T-helper 2 cell treated with Interferon-gamma antibody and Interleukin-4, amounts not matched to agents 5 μg/mL and 100 μg/mL, for 36 hours (primary cell): ENCODE data around the gene PDE8A.

Experiments used
- DNase-seq: peaks from one replicate; pipeline ENCODE4 v3.0.0; 2021; ENCODE audit warnings: low spot score
- H3K27ac Mint-ChIP-seq: one replicate; pipeline ENCODE4 v1.8.0; 2021; ENCODE audit warnings: mild to moderate bottlenecking, mixed read lengths
- H3K27me3 Mint-ChIP-seq: one replicate; pipeline ENCODE4 v1.8.0; 2021; ENCODE audit warnings: low read depth, mixed read lengths
- H3K36me3 Mint-ChIP-seq: one replicate; pipeline ENCODE4 v1.8.0; 2021; ENCODE audit warnings: low read depth, mixed read lengths
- H3K4me1 Mint-ChIP-seq: one replicate; pipeline ENCODE4 v1.8.0; 2021; ENCODE audit warnings: low read depth, mixed read lengths
- H3K4me3 Mint-ChIP-seq: one replicate; pipeline ENCODE4 v1.8.0; 2022; ENCODE audit warnings: mild to moderate bottlenecking, moderate library complexity, mixed read lengths
- H3K9me3 Mint-ChIP-seq: one replicate; pipeline ENCODE4 v1.8.0; 2021; ENCODE audit warnings: mixed read lengths

PDE8A gene

DNA sequence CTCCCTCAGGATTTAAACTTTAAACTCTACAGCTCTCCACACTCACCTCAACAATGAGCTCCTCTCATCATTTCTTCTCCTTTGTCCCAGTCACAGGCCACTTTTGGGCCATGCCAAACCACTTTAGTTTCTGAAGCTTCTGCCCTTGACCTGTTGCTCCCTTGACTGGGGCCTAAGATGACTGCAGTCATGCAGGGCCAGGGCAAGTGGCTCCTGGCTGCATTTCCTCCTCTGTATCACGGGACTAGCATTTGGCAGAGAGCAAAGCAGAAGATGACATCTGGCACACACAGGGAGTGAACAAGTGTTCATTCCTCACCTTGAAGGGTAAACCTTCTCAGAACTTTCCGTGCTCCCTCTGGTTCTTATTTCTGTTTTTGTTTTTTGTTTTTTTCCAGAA lies 136.9 kb downstream of the PDE8A start:
- H3K4me3 Mint-ChIP-seq = no peak overlapping the region
- H3K27ac Mint-ChIP-seq = no peak overlapping the region
- DNase-seq = no peak
- peaks cover 2% of the 10 kb centered on the region for H3K4me1 Mint-ChIP-seq
- peaks cover 20% of the 10 kb centered on the region for H3K36me3 Mint-ChIP-seq
- H3K9me3 Mint-ChIP-seq = no peaks in the 10 kb centered on the region
- H3K27me3 Mint-ChIP-seq = no peaks in the 10 kb centered on the region

DNA sequence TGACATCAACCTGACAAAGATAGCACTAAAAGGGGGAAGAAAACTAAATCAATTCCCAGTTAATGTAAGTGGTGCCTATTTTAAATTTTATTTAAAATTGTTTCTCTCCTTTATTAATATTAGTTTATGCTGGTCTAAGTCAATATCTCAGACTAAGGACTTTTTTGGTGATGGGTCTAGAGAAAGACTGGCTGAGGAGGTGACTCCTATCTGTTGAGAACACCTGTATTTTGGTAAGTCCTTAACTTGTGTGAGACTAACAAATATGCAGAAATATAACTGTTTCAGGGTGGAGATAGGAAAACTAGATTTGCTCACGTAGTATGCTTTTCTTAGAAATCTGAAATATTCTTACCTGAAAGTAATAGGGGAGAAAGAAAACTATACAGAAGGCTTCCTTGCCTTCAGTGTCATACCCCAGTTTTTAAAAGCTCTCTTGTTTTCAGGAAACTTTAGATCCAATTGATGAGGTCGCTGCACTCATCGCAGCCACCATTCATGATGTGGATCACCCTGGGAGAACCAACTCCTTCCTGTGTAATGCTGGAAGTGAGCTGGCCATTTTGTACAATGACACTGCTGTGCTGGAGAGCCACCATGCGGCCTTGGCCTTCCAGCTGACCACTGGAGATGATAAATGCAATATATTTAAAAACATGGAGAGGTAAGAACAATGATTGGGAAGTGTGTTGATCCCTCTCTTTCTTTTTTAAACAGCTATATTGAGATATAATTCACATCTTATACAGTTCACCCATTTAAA lies 138.9 kb downstream of the PDE8A start:
- Mint-ChIP-seq H3K4me1 (peaks cover 2% of the 10 kb centered on the region), H3K27me3 (no peaks in the 10 kb centered on the region), H3K9me3 (no peaks in the 10 kb centered on the region), H3K36me3 (peaks cover 18% of the 10 kb centered on the region), H3K27ac (no peak overlapping the region), H3K4me3 (no peak overlapping the region)
- no peak for DNase-seq

DNA sequence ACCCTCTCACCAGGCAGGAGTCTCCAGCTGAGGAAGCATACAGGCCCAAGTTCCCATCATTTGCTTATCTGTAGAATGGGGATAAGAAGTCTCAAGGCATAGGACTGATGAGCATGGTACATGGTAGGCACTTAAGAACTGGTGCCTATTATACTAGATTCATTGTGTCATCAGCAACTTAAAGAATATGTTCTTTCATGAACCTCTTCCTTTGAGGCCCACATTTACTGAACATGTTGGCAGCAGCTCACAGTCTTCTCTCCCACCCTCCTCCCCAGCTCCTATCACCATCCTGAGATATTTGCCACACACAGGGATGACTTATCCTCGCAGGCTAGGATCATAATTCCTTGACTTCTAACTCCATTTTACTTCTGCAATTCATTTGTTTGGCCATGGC lies 142.5 kb downstream of the PDE8A start:
- Mint-ChIP-seq H3K9me3 (no peaks in the 10 kb centered on the region), H3K4me3 (no peak overlapping the region), H3K36me3 (peaks cover 23% of the 10 kb centered on the region), H3K4me1 (no peaks in the 10 kb centered on the region), H3K27me3 (no peaks in the 10 kb centered on the region), H3K27ac (no peak overlapping the region)
- DNase-seq = no peak

DNA sequence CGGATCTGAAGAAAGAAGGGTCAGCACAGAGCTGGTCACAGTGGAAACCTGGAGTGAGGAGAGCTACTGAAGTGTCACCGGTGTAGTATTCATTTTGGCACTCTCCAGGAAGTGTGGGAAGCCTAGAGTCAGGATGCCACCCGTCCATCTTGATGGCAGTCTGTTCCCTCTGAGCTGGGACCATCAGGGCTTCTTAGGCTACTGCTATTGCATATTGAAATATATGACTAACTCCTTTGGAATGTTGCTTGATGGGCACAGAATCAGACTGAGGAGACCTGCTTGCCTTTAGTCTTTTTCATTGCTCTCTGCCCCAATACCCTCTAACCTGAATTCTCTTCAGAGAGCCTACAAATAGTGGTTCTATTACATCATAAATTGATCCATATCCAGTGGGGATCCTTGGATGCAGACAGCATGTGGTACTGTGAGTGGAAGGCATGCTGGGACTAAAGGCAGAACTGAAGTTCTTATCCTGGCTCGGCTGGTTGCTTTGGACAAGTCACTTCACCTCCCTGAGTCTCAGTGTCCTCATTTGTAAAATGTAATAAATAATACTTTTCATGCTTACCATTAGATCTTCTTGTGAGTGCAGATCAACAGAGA lies 143.5 kb downstream of the PDE8A start:
- Mint-ChIP-seq H3K27me3 (no peaks in the 10 kb centered on the region), H3K4me1 (no peaks in the 10 kb centered on the region), H3K9me3 (no peaks in the 10 kb centered on the region), H3K27ac (no peak overlapping the region), H3K36me3 (peaks cover 31% of the 10 kb centered on the region), H3K4me3 (no peak overlapping the region)
- DNase-seq = no peak

DNA sequence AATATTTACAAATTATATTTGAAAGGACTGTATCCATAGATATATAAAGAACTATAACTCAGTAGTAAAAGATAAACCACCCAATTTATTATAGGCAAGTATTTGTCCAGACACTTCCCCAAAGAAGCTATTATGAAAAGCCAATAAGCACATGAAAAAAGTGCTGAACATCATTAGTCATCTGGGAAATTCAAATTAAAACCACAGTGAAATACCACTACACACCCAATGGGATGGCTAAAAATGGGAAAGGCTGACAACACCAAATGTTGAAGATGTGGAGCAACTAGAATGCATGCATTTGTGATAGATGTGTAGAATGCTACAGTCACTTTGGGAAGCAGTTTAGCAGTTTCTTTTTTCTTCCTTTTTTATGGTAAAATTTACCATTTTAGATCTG lies 147.0 kb downstream of the PDE8A start:
- no peak for DNase-seq
- Mint-ChIP-seq H3K4me3 (no peak overlapping the region), H3K27ac (no peak overlapping the region), H3K36me3 (peaks cover 39% of the 10 kb centered on the region), H3K9me3 (peaks cover 10% of the 10 kb centered on the region), H3K27me3 (no peaks in the 10 kb centered on the region), H3K4me1 (no peaks in the 10 kb centered on the region)

DNA sequence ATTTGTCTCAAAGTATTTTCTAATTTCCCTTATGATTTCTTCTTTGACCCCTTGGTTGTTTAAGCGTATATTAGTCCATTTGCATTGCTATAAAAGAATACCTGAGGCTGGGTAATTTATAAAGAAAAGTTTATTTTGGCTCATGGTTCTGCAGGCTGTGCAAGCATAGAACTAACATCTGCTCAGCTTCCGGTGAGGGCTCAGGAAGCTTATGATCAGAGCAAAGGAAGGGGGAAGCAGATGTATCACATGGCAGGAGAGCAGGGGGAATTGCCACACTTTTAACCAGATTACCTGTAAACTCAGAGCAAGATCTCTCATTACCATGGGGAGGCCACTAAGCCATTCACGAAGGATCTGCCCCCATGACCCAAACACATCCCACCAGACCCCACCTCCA lies 148.2 kb downstream of the PDE8A start:
- Mint-ChIP-seq H3K9me3 (peaks cover 10% of the 10 kb centered on the region), H3K4me1 (no peaks in the 10 kb centered on the region), H3K27ac (no peak overlapping the region), H3K4me3 (no peak overlapping the region), H3K36me3 (peaks cover 39% of the 10 kb centered on the region), H3K27me3 (no peaks in the 10 kb centered on the region)
- no peak for DNase-seq

DNA sequence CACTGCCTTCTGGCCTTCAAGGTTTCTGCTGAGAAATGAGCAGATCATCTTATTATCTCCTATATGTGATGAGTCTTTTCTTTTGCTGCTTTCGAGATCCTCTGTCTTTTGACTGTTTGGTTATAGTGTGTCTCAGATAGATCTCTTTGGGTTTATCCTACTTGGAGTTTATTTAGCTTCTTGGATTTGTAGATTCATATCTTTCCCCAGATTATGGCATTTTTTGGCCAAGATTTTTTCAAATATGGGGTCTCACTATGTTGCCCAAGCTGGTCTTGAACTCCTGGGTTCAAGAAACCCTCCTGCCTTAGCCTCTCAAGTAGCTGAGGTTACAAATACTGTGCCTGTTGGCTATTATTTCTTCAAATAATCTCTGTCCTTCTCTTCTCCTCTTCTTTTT lies 150.3 kb downstream of the PDE8A start:
- Mint-ChIP-seq H3K4me1 (no peaks in the 10 kb centered on the region), H3K27ac (no peak overlapping the region), H3K27me3 (no peaks in the 10 kb centered on the region), H3K36me3 (peaks cover 36% of the 10 kb centered on the region), H3K4me3 (no peak overlapping the region), H3K9me3 (peaks cover 10% of the 10 kb centered on the region)
- no peak for DNase-seq

DNA sequence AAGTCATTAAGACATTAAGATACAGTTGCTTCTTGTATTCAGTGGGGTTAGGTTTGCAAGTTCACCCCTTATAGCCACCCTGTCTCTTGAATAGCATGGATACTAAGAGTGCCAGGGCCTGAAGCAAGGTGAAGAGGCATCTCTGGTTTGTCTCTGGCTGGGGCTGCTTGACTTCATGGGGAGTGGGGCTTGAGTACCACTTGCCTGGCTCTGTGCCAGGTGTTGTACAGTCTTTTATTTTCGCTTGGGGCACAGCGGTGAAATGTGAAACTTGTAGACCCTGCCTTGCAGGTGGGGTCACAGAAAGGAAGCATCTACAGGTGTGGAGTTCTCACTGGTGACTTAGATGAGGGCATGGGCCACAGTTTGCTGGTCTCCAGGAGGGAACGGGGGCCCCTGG lies 152.1 kb downstream of the PDE8A start:
- Mint-ChIP-seq H3K36me3 (peaks cover 30% of the 10 kb centered on the region), H3K27me3 (no peaks in the 10 kb centered on the region), H3K4me3 (no peak overlapping the region), H3K9me3 (peaks cover 10% of the 10 kb centered on the region), H3K27ac (no peak overlapping the region), H3K4me1 (no peaks in the 10 kb centered on the region)
- no peak for DNase-seq

DNA sequence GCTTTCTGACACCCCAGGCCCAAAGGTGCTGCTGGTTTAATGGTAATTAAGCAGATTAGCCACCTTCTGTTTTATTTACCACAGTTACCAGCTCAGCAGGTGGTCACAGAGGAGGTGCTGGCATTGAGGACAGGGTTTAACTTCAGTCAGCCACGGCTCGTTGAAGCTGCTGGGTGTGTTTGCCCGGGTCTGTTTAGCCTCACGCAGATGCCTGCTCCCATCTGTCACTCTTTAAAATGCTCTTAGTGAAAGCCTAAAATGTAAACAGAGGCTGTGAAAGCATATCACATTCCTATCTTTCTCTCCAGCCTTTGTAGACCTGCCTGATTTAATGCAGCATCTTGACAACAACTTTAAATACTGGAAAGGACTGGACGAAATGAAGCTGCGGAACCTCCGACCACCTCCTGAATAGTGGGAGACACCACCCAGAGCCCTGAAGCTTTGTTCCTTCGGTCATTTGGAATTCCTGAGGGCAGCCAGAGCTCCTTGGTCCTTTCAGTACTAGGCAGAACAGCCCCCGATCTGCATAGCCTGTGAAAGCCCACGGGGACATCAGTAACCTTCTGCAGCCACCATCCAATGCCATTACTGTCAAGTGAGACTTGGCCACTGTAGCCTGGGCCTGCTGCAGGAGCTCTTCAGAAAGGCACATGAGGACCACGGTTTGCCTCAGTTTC lies 156.0 kb downstream of the PDE8A start:
- Mint-ChIP-seq H3K4me3 (no peak overlapping the region), H3K27ac (no peak overlapping the region), H3K9me3 (no peaks in the 10 kb centered on the region), H3K36me3 (peaks cover 6% of the 10 kb centered on the region), H3K27me3 (no peaks in the 10 kb centered on the region), H3K4me1 (no peaks in the 10 kb centered on the region)
- DNase-seq = no peak

DNA sequence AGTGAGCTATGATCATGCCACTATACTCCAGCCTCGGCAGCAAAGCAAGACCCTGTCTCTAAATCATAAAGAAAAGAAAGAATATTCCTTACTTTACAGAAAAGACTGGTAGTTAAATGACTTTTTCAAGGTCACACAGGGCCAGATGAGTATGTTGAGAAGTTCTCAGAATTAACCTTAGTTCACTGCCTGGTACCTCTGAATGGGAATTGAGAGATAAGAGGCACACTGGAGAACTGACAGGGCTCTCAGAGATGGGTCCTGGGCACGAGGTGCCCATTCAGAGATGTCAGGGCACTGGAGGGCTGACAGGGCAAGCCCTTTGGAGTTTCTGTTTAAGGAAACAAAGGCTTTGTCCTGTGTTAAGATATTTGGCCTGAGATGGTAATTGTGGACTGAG lies 157.7 kb downstream of the PDE8A start:
- Mint-ChIP-seq H3K4me1 (no peaks in the 10 kb centered on the region), H3K4me3 (no peak overlapping the region), H3K27me3 (no peaks in the 10 kb centered on the region), H3K27ac (no peak overlapping the region), H3K9me3 (no peaks in the 10 kb centered on the region), H3K36me3 (peaks cover 2% of the 10 kb centered on the region)
- no peak for DNase-seq

DNA sequence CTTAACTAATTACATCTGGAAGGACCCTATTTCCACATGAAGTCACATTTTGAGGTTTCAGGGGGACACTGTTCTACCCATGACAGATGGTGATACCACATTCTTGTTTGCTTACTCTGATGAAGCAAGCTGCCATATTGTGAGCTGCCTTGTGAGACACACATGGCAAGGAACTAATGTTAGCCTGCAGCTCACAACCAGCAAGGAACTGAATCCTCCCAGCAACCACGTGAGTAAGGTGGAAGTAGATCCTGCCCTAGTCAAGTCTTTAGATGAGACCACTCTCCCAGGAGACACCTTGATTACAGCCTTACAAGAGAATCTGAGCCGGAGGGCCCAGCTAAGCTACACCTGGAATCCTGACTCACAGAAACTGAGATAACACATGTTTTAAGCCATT lies 160.1 kb downstream of the PDE8A start:
- Mint-ChIP-seq H3K4me1 (no peaks in the 10 kb centered on the region), H3K36me3 (peaks cover 2% of the 10 kb centered on the region), H3K4me3 (no peak overlapping the region), H3K27ac (no peak overlapping the region), H3K27me3 (no peaks in the 10 kb centered on the region), H3K9me3 (no peaks in the 10 kb centered on the region)
- DNase-seq = no peak

DNA sequence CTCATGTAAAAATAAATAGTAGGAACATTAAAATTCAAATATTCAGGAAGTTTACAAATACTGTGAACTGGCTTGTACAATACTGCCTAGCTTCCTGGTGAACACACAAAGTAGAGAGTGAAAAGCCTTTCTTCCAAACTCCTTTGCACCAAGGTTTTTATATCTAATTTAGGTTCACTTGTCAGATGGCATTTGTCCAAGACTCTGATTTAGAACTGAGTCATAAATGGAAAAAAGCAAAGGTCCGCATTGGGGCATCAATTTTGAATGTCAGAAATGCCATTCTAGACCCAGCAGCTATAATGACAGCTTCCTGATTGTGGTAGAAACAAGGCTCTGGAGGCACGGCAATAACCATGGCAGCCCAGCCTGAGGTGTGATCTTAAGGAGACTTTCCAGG lies 160.7 kb downstream of the PDE8A start:
- no peak for DNase-seq
- Mint-ChIP-seq H3K27me3 (no peaks in the 10 kb centered on the region), H3K4me1 (no peaks in the 10 kb centered on the region), H3K36me3 (no peaks in the 10 kb centered on the region), H3K27ac (no peak overlapping the region), H3K4me3 (no peak overlapping the region), H3K9me3 (no peaks in the 10 kb centered on the region)

DNA sequence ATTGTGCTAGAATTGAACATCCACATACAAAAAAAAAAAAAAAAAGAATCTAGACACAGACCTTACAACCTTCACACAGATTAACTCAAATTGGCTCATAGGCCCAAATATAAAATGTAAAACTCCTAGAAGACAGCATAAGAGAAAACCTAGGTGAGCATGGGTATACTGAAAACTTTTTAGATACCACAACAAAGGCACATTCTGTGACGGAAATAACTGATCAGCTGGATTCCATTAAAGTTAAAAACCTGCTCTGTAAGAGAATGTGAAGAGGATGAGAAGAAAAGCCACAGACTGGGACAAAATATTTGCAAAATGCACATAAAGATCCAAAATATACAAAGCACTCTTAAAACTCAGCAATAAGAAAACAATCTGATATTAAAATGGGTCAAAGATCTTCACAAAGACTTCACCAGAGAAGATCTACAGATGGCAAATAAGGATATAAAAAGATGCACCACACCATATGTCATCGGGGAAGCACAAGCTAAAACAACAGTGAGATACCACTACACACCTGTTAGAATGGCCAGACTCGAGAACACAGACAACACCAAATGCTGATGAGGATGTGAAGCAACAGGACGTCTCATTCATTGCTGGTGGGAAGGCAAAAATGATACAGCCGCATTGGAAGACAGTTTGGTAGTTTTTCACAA lies 167.9 kb downstream of the PDE8A start:
- H3K27me3 Mint-ChIP-seq = peaks cover 4% of the 10 kb centered on the region
- H3K4me3 Mint-ChIP-seq = no peak overlapping the region
- DNase-seq = no peak
- H3K36me3 Mint-ChIP-seq = no peaks in the 10 kb centered on the region
- H3K4me1 Mint-ChIP-seq = peaks cover 9% of the 10 kb centered on the region
- H3K9me3 Mint-ChIP-seq = peaks cover 7% of the 10 kb centered on the region
- no peak overlapping the region for H3K27ac Mint-ChIP-seq

DNA sequence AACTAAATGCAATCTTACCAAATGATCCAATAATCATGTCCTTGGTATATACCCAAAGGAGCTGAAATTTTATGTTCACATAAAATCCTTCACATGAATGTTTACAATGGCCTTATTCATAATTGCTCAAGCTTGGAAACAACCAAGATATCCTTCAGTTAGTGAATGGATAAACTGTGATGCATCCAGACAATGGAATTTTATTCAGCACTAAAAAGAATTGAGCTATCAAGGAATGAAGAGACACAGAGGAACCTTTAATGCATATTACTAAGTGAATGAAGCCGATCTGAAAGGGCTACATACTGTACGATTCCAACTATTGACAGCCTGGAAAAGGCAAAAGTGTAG lies 168.4 kb downstream of the PDE8A start:
- no peak overlapping the region for H3K27ac Mint-ChIP-seq
- H3K36me3 Mint-ChIP-seq = no peaks in the 10 kb centered on the region
- peaks cover 4% of the 10 kb centered on the region for H3K27me3 Mint-ChIP-seq
- peaks cover 7% of the 10 kb centered on the region for H3K9me3 Mint-ChIP-seq
- no peak for DNase-seq
- H3K4me3 Mint-ChIP-seq = no peak overlapping the region
- H3K4me1 Mint-ChIP-seq = peaks cover 9% of the 10 kb centered on the region
